IMR-90 (cell line): ENCODE results near the gene C3orf22.

Experiments
- BHLHE40 ChIP-seq: fragments of 150-350 bp; IDR thresholded peaks from 2 replicates; pipeline ENCODE4 v1.6.1; 2016; ENCODE audit warnings: mild to moderate bottlenecking, low read depth, low read length
- CTCF ChIP-seq: conservative IDR thresholded peaks from 2 replicates; pipeline ENCODE4 v1.5.1; 2012; ENCODE audit warnings: mild to moderate bottlenecking, low read depth, low read length, improper control_type of control experiment
- POLR2A ChIP-seq: IDR thresholded peaks from 2 replicates; pipeline ENCODE4 v1.6.1; 2012; ENCODE audit warnings: mild to moderate bottlenecking, low read depth, low read length
- RAD21 ChIP-seq: IDR thresholded peaks from 2 replicates; pipeline ENCODE4 v1.6.1; 2012; ENCODE audit warnings: low read length, improper control_type of control experiment
- RCOR1 ChIP-seq: IDR thresholded peaks from 2 replicates; pipeline ENCODE4 v1.6.1; 2012; ENCODE audit warnings: mild to moderate bottlenecking, low read length, improper control_type of control experiment; ENCODE audit not compliant: insufficient replicate concordance
- RFX5 ChIP-seq: IDR thresholded peaks from 2 replicates; pipeline ENCODE4 v1.8.0; 2012; ENCODE audit warnings: low read depth, mild to moderate bottlenecking, low read length, moderate library complexity
- TF ChIP-seq, protein P1 (sequence below): fragments of 150-350 bp; IDR thresholded peaks from 2 replicates; pipeline ENCODE4 v1.6.1; 2016; ENCODE audit warnings: low read depth, mild to moderate bottlenecking, low read length, moderate library complexity, borderline replicate concordance

DNA sequence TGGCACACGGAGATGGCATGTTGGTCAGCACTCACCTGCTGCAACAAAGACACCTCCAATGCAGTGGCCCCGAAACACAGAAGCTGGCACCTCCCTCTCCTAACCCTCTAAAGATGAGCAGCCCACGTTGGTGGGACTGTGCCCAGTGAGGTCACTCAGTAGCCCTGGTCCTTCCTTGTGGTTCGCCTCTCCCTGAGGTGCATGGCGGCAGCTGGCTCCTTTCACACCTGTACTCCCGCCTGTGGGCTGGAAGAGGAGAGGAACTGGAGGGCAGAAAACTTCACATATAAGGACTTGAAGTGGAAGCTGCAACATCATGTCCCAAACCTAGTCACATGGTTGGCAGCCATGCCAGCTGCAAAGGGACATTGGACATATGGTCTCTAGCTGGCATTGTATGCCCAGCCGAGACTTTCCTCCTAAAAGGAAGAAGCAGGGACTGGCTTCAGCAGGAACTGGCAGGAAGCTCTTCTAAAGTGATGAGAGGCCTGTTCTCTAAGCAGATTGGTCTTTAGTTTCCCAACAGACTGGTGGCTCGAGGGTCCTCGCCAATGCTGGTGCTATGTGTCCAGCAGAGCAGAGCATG, 10.8 kb upstream of the C3orf22 start:
- TF ChIP-seq CTCF = no peak
- TF ChIP-seq RFX5 = no peak
- TF ChIP-seq POLR2A = no peak
- TF ChIP-seq BHLHE40 = no peak
- no peak for TF ChIP-seq RAD21
- TF ChIP-seq RCOR1 = no peak
- TF ChIP-seq, protein P1, sequence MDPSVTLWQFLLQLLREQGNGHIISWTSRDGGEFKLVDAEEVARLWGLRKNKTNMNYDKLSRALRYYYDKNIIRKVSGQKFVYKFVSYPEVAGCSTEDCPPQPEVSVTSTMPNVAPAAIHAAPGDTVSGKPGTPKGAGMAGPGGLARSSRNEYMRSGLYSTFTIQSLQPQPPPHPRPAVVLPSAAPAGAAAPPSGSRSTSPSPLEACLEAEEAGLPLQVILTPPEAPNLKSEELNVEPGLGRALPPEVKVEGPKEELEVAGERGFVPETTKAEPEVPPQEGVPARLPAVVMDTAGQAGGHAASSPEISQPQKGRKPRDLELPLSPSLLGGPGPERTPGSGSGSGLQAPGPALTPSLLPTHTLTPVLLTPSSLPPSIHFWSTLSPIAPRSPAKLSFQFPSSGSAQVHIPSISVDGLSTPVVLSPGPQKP = no peak
